SK-N-MC (cell line): ENCODE measurements around the gene TBC1D24.

ENCODE experiments used
- DNase-seq: peaks from one replicate; pipeline ENCODE4 v3.0.0-alpha.2; 2011; ENCODE audit warnings: low read depth, low spot score
- H3K27ac ChIP-seq: fragments of 200-600 bp; sonication (generic); 2 replicates; pipeline ENCODE4 v1.5.1; 2016; ENCODE audit warnings: mixed run types
- H3K36me3 ChIP-seq: fragments of 200-600 bp; sonication (generic); 2 replicates; pipeline ENCODE4 v1.6.1; 2017; ENCODE audit warnings: antibody characterized with exemption, low read length, mixed read lengths; ENCODE audit not compliant: insufficient read depth
- H3K4me3 ChIP-seq: fragments of 200-600 bp; sonication (generic); 2 replicates; pipeline ENCODE4 v1.5.1; 2016
- H3K9ac ChIP-seq: fragments of 200-600 bp; sonication (generic); 2 replicates; pipeline ENCODE4 v1.8.0; 2017; ENCODE audit warnings: mixed run types, mixed read lengths; ENCODE audit not compliant: insufficient read length
- H3K9me3 ChIP-seq: fragments of 200-600 bp; sonication (generic); 2 replicates; pipeline ENCODE4 v1.6.1; 2017; ENCODE audit warnings: low read depth, mild to moderate bottlenecking, antibody characterized with exemption, low read length, moderate library complexity, mixed read lengths
- EZH2 ChIP-seq: fragments of 200-600 bp; sonication (generic); IDR thresholded peaks from one replicate; pipeline ENCODE4 v1.6.1; 2017; ENCODE audit warnings: antibody characterized with exemption
- FOXP2 ChIP-seq: optimal IDR thresholded peaks from 2 replicates; pipeline ENCODE3; 2011; ENCODE audit warnings: mild to moderate bottlenecking, moderate library complexity; ENCODE audit not compliant: insufficient read depth; ENCODE audit errors: extremely low read length, control extremely low read depth
- POLR2AphosphoS5 ChIP-seq: IDR thresholded peaks from 2 replicates; pipeline ENCODE4 v1.6.1; 2012; ENCODE audit warnings: mild to moderate bottlenecking, low read depth, low read length, borderline replicate concordance

TBC1D24 gene

DNA sequence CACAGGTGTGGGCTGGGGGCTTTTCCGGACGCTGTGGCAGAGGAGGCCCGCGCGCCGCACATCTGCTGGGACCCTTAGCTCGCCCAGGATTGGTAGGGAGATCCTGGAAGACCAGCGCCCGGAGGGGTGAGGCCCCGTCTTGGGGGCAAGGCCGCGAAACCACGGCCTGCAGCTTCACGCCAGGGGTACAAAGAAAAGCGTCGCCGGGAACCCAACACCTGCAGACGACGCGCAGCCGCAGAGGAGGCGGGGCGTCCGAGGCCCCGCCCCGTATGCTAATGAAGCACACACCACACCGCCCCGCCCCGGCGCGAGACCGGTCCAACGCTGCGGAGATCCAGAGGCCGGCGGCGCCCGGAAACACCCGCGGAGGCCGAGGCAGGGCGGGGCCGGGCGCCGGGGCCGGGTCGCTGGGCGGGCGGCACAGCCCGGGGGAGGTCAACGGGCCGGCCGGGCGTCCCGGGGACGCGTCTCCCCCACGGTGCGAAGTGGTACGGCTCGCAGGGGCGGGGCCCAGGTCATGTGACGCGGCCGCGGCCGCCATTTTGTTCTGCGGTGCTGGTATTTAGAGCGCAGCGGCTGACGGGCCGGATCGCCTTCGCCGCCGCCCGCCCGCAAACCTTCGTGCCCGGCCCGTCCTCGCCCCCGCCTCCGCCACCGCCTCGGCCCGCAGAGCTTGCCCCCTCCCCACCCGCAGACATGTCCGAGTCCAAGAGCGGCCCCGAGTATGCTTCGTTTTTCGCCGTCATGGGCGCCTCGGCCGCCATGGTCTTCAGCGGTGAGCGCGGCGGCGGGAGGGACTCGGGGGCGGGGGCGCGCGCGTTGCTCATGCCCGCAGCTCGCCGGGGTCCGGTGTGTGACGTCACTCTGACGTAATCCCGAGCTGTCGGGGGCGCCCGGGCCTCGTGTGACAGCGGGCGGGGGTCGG lies 38.7 kb downstream of the TBC1D24 start, which contains the start of gene ATP6V0C:
Gene ATP6V0C, plus strand, starts transcription at position 548 of the 928 bp plus-strand sequence. Its CDS starts 152 bp downstream, at position 700.
- no peaks in the 10 kb centered on the region for H3K9me3 ChIP-seq
- no peak for DNase-seq

DNA sequence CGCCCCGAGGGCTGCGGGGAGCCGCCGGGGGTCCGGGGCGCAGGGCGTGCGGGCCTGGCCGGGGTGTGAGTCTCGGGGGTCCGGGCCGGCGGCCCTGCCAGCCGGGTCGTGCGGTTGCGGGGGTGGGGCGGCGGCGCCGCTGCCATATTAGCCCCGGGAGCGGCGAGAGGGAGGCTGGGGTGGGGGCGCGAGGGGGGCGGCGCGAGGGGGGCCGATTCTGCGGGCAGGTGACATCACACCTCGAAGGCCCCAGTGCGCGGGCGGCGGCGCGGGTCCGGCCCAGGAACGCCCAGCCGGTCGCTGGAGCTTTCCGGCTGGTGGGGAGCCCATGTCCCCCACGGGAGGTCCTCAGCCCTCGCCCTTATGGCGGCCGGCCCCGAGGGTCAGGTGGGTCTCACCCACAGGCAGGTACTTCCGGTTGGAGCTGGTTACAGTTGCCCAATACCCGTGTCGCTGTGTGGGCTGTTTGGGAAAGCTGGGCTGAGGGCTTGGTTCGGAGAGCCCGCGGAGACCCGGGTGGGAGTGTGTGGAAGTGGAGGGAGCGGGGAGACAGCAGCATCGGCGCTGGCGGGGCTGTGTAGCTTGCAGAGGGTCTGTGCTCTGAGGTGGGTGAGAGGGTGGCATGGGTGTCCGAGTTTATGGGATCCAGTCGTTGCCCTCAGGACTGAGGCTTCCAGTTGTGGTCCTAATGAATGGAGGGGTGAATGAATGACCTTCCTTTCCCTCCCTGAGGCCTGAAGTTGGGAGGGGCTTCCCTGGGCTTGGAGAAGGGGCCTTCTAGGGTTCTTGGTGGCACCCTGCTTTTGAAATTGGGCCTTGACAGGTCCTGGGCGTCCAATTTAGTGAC lies 39.6 kb downstream of the TBC1D24 start:
- Histone ChIP-seq H3K9ac (peak overlapping the region; percentile 97), H3K4me3 (peak overlapping the region; percentile 95), H3K36me3 (no peaks in the 10 kb centered on the region), H3K27ac (peak overlapping the region; percentile 93; the same call in 1 of the 2 replicates), H3K9me3 (no peaks in the 10 kb centered on the region)
- TF ChIP-seq FOXP2 (no peak), EZH2 (no peak), POLR2AphosphoS5 (no peak)
- DNase-seq, result no peak

More for the DNA sequence above, 38.7 kb downstream of the TBC1D24 start, which contains the start of gene ATP6V0C:
- peak within 1 kb of the TSS; percentile 95 for H3K4me3 ChIP-seq
- peak within 1 kb of the TSS; percentile 93 for H3K27ac ChIP-seq
- peak; percentile 21 for TF ChIP-seq FOXP2
- TF ChIP-seq EZH2, result no peak
- peak; percentile 78 for TF ChIP-seq POLR2AphosphoS5
- no peaks in the 10 kb centered on the region for H3K36me3 ChIP-seq
- peak within 1 kb of the TSS; percentile 97 for H3K9ac ChIP-seq

DNA sequence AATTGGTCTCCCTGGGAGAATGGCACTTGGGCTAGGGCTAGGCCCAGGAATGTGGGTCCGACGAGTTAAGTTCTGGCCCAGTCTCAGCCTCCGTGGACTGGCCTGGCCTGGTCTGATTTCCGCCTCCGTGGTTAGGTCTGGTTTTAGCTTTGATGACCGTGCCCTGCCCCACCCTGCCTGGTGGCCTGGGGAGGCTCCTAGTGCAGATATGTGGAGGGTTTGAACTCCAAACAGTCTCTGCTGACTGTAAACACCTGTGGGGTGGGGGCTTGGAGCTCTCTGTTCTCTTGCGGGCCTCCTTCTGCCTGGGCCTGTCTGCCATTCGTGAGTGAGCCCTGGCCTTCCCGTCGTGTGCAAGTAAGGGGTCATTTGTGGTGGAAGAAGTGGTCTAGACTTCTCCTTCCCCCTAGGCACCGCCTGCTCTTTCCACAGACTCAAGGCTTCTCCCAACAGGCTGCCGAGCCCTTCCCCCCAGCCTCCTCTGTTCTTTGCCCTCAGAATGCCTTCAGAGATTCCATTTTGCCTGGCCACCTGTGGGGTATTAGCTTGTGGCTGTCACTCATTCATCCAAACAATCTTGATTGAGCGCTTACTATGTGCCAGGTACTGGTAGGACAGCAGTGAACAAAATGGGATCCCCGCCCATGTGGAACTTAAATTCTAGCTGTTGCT lies 40.4 kb downstream of the TBC1D24 start:
- no peak for TF ChIP-seq EZH2
- no peak for TF ChIP-seq POLR2AphosphoS5
- TF ChIP-seq FOXP2, result no peak
- H3K9ac ChIP-seq, result peak overlapping the region; percentile 97
- H3K27ac ChIP-seq, result peak overlapping the region; percentile 35; the same call in 1 of the 2 replicates

DNA sequence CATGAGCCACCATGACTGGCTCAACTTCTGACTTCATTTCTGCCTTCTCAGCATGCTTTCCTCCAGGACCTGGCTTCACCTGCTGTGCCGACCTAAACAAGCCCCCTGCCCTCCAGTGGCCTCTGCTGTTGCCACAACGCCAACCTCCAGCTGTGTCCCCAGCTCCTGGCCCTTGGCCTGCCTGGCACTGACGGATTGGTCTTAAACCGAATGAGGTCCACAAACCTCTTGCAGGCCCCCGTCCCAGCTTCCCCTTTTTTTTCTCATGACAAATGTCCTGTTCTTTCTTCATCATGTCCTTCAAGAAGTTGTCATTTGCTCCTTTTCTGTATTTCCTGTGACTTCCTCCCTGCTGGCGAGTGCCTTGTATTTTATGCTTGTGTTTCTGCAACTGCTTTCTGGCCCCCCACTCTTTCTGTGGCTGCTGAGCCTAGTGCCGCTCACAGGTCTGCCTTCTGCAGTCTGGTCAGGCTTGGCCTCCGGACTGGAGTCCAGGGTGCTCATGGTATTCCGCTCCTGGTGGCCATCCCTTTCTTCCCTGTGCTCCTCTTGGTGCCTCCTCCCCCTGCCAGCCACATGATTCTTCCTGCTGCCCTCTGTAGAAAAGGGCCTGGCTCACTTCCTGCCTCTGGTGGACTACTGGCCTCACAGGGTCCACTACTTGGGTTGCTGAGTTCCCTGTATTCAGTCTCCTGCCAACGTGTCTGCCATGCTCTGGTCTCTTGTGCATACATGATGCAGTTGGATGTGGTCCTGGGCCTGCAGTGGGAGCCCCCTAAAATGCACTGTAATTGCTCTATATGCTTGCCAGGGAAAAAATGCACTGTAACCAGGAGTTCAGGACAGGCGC lies 41.7 kb downstream of the TBC1D24 start:
- TF ChIP-seq FOXP2 (no peak), POLR2AphosphoS5 (no peak), EZH2 (no peak)
- H3K9me3 ChIP-seq, result no peaks in the 10 kb centered on the region
- no peaks in the 10 kb centered on the region for H3K36me3 ChIP-seq
- no peak for DNase-seq
- 0 out of 2 replicates have a peak overlapping the region, but pooled peaks have one; percentile 6 for H3K27ac ChIP-seq
- no peak overlapping the region for H3K9ac ChIP-seq
- no peak overlapping the region for H3K4me3 ChIP-seq

More for the DNA sequence above, 40.4 kb downstream of the TBC1D24 start:
- Histone ChIP-seq H3K9me3 (no peaks in the 10 kb centered on the region), H3K36me3 (no peaks in the 10 kb centered on the region), H3K4me3 (peak overlapping the region; percentile 95)
- no peak for DNase-seq

GRCh38 chr16:2517954-2518605 lies 43.2 kb downstream of the TBC1D24 start:
- DNase-seq, result no peak
- no peaks in the 10 kb centered on the region for H3K9me3 ChIP-seq
- no peak overlapping the region for H3K27ac ChIP-seq
- H3K9ac ChIP-seq, result no peak overlapping the region
- no peak for TF ChIP-seq FOXP2
- no peak for TF ChIP-seq EZH2
- TF ChIP-seq POLR2AphosphoS5, result no peak
- no peak overlapping the region for H3K4me3 ChIP-seq
- H3K36me3 ChIP-seq, result no peaks in the 10 kb centered on the region

DNA sequence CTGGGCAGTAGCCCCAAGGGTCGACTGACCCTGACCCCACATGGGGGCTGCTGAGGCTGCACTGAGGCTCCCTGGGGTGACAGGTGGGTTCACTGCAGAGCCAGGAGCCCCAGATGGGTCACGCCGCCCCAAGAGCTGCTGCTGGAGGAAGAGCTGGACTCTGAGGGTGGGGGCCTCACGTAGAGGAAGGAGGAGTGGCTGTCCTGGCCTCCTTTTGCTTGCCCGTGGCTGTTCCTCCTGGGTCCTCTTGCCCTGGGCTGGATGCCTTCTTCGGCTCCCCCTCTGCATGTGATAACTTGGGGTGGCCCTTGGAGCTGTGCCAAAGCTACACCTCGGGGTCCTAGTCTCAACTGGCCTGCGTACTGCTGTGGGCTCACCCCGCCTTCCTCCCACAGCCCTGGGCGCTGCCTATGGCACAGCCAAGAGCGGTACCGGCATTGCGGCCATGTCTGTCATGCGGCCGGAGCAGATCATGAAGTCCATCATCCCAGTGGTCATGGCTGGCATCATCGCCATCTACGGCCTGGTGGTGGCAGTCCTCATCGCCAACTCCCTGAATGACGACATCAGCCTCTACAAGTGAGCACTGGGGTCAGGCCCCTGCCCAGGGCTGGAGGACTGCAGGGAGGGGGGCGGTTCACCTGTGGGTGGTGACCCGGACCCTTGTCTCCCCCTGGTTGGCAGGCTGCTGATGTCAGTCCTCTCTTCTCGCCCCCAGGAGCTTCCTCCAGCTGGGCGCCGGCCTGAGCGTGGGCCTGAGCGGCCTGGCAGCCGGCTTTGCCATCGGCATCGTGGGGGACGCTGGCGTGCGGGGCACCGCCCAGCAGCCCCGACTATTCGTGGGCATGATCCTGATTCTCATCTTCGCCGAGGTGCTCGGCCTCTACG lies 44.1 kb downstream of the TBC1D24 start:
- no peak overlapping the region; the same call in 1 of the 2 replicates for H3K4me3 ChIP-seq
- no peak for TF ChIP-seq POLR2AphosphoS5
- TF ChIP-seq FOXP2, result no peak
- no peak for TF ChIP-seq EZH2
- H3K9me3 ChIP-seq, result no peaks in the 10 kb centered on the region
- no peak for DNase-seq
- H3K36me3 ChIP-seq, result no peaks in the 10 kb centered on the region; the same call in 1 of the 2 replicates
- no peak overlapping the region for H3K27ac ChIP-seq
- H3K9ac ChIP-seq, result no peak overlapping the region
